Ishikawa (cell line): ENCODE measurements around the gene COL16A1.

Source experiments
- CEBPB ChIP-seq: IDR thresholded peaks from 2 replicates; pipeline ENCODE4 v1.6.1; 2012
- CREB1 ChIP-seq: IDR thresholded peaks from 2 replicates; pipeline ENCODE4 v1.6.1; 2012; ENCODE audit warnings: low read depth
- EGR1 ChIP-seq: IDR thresholded peaks from 2 replicates; pipeline ENCODE4 v1.6.1; 2012
- EP300 ChIP-seq: IDR thresholded peaks from 2 replicates; pipeline ENCODE4 v1.6.1; 2012; ENCODE audit warnings: borderline replicate concordance
- FOXM1 ChIP-seq: IDR thresholded peaks from 2 replicates; pipeline ENCODE4 v1.6.1; 2012; ENCODE audit warnings: low read depth, borderline replicate concordance
- NFIC ChIP-seq: IDR thresholded peaks from 2 replicates; pipeline ENCODE4 v1.6.1; 2012
- RAD21 ChIP-seq: IDR thresholded peaks from 2 replicates; pipeline ENCODE4 v1.6.1; 2012; ENCODE audit warnings: low read depth
- TAF1 ChIP-seq: IDR thresholded peaks from 2 replicates; pipeline ENCODE4 v1.6.1; 2012; ENCODE audit warnings: low read depth, mild to moderate bottlenecking
- TCF12 ChIP-seq: IDR thresholded peaks from 2 replicates; pipeline ENCODE4 v1.6.1; 2012; ENCODE audit warnings: low read depth
- TEAD4 ChIP-seq: IDR thresholded peaks from 2 replicates; pipeline ENCODE4 v1.6.1; 2012
- YY1 ChIP-seq: IDR thresholded peaks from 2 replicates; pipeline ENCODE4 v1.6.1; 2012; ENCODE audit warnings: low read depth
- ZBTB7A ChIP-seq: IDR thresholded peaks from 2 replicates; pipeline ENCODE4 v1.6.1; 2012; ENCODE audit warnings: low read depth
- TF ChIP-seq, protein P1 (sequence below): IDR thresholded peaks from 2 replicates; pipeline ENCODE4 v1.6.1; 2012
- TF ChIP-seq, protein P2 (sequence below): IDR thresholded peaks from 2 replicates; pipeline ENCODE4 v1.6.1; 2012
- TF ChIP-seq, protein P3 (sequence below): IDR thresholded peaks from 2 replicates; pipeline ENCODE4 v1.6.1; 2012; ENCODE audit warnings: low read depth, mild to moderate bottlenecking

COL16A1 gene

DNA sequence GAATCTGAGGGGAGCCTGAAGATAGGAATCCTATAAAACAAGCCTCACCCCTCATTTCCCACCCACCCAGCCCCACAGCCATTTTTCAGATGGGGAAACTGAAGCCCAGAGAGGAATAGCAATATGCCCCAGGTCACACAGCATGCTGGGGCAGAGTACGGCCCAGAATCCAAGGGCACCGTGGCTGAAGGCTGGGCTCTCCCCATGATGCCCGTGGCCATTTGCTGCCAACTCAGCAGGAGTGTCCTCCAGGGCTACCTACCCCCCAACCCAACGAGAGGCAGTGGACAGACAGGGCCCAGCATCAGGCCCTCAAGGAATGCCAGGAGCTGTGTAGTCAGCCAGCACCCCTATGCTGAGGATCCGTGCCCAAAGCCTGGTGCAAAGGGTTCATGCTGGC, 8.5 kb downstream of the COL16A1 start:
- no peak for TF ChIP-seq TEAD4
- no peak for TF ChIP-seq TAF1
- no peak for TF ChIP-seq YY1
- TF ChIP-seq EGR1: no peak
- TF ChIP-seq NFIC: no peak
- TF ChIP-seq ZBTB7A: no peak
- TF ChIP-seq, protein P1, sequence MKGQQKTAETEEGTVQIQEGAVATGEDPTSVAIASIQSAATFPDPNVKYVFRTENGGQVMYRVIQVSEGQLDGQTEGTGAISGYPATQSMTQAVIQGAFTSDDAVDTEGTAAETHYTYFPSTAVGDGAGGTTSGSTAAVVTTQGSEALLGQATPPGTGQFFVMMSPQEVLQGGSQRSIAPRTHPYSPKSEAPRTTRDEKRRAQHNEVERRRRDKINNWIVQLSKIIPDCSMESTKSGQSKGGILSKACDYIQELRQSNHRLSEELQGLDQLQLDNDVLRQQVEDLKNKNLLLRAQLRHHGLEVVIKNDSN: no peak
- TF ChIP-seq FOXM1: no peak
- TF ChIP-seq CREB1: no peak
- TF ChIP-seq, protein P2, sequence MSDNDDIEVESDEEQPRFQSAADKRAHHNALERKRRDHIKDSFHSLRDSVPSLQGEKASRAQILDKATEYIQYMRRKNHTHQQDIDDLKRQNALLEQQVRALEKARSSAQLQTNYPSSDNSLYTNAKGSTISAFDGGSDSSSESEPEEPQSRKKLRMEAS: no peak
- no peak for TF ChIP-seq TCF12

DNA sequence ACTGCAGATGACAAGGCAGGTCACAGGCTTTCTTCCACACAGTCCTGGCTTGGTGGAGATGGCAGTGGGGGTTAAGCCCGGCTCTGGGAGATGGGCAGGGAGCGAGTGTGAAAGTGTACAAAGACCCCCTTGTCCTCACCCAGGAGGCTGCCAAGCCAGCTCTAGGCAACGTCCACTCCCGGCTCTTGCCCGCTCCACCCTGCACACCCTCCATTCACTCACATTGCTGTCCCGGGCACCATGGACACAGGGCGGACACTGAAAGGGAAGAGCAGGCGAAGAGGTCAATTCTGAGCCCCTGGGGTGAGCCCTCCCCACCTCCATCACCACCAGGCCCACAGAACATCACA, 8.9 kb downstream of the COL16A1 start:
- TF ChIP-seq, protein P3, sequence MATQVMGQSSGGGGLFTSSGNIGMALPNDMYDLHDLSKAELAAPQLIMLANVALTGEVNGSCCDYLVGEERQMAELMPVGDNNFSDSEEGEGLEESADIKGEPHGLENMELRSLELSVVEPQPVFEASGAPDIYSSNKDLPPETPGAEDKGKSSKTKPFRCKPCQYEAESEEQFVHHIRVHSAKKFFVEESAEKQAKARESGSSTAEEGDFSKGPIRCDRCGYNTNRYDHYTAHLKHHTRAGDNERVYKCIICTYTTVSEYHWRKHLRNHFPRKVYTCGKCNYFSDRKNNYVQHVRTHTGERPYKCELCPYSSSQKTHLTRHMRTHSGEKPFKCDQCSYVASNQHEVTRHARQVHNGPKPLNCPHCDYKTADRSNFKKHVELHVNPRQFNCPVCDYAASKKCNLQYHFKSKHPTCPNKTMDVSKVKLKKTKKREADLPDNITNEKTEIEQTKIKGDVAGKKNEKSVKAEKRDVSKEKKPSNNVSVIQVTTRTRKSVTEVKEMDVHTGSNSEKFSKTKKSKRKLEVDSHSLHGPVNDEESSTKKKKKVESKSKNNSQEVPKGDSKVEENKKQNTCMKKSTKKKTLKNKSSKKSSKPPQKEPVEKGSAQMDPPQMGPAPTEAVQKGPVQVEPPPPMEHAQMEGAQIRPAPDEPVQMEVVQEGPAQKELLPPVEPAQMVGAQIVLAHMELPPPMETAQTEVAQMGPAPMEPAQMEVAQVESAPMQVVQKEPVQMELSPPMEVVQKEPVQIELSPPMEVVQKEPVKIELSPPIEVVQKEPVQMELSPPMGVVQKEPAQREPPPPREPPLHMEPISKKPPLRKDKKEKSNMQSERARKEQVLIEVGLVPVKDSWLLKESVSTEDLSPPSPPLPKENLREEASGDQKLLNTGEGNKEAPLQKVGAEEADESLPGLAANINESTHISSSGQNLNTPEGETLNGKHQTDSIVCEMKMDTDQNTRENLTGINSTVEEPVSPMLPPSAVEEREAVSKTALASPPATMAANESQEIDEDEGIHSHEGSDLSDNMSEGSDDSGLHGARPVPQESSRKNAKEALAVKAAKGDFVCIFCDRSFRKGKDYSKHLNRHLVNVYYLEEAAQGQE: no peak
- TF ChIP-seq TAF1: no peak
- TF ChIP-seq, protein P1: no peak
- TF ChIP-seq ZBTB7A: no peak
- no peak for TF ChIP-seq TCF12
- TF ChIP-seq, protein P2: no peak
- TF ChIP-seq TEAD4: no peak
- no peak for TF ChIP-seq CREB1
- no peak for TF ChIP-seq FOXM1
- TF ChIP-seq YY1: no peak
- no peak for TF ChIP-seq RAD21
- no peak for TF ChIP-seq NFIC
- no peak for TF ChIP-seq EP300
- TF ChIP-seq EGR1: no peak
- no peak for TF ChIP-seq CEBPB

DNA sequence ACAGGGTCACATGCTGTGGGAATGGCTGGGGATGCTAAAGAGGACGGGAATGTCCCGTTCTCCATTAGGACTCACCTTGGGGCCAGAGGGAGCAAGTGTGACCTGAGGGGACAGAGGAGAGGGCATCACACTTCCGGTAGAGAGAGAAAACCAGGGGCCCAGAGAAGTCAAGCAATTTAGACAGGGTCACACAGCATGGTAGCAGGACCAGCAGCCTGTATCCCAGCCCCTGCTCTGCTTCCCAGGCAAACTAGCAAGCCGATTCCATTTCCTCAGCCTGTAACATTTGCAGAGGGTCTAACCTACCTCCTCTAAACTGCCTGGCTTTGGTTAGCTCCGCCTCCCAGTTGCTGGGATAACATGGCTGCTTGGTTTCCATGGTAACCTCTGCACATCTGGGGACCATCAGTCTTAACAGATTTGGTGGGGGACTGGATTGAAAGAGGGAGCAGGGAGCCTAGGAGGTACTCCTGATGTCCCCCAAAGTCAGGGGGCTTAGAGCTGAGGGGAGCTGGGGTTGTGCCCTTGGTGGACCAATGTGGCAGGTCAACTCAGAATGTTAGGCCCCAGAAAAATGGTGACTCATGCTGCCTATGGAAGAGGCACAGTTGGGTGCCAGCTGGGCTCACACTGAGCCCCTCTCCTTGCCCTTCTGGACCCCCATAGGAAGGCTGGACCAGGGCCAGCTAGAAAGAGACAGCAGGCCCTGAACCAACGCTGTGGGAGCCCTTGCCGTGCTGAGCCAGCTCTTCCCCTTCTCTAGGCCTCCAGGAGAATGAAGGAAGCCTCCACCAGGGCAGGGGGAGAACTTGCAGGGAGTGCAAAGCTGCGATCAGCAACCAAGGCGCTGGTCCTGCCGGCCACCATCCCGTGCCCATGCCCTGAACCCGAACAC, 9.5 kb downstream of the COL16A1 start:
- TF ChIP-seq YY1: no peak
- TF ChIP-seq EGR1: no peak
- no peak for TF ChIP-seq RAD21
- TF ChIP-seq FOXM1: no peak
- TF ChIP-seq TEAD4: no peak
- no peak for TF ChIP-seq ZBTB7A
- TF ChIP-seq, protein P3: no peak
- no peak for TF ChIP-seq EP300
- TF ChIP-seq NFIC: no peak

DNA sequence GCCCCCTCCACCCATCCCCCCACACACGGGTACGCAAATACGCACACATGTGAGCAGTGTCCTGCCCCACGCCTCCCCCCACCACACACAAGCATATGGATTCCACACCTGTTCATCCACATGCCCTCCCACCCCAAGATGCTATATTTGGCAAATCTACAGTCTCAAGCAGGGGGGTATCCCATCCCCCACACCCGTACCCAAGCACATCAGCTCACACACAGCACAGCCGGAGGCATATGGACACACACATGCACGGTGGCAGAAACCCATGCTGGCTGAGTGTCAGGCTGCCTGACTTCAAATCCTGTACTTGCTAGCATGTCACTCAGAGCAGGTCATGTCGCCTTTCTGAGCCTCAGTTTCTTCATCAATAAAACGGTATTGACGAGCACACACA, 10.6 kb downstream of the COL16A1 start:
- TF ChIP-seq CEBPB (no peak), FOXM1 (no peak), RAD21 (no peak), EP300 (no peak), NFIC (no peak), TAF1 (no peak), EGR1 (no peak), YY1 (no peak), TEAD4 (no peak), TCF12 (no peak), ZBTB7A (no peak), CREB1 (no peak)
- TF ChIP-seq, protein P1: no peak
- TF ChIP-seq, protein P3: no peak
- TF ChIP-seq, protein P2: no peak
